AG09319 (cell line): ENCODE results near the gene STRBP.

Experiments used
- DNase-seq: peaks from one replicate; pipeline ENCODE4 v3.0.0-alpha.2; 2010; ENCODE audit warnings: low read depth; ENCODE audit errors: extremely low read depth
- TF ChIP-seq, protein P1 (sequence below): IDR thresholded peaks from 2 replicates; pipeline ENCODE4 v1.5.1; 2011; ENCODE audit warnings: low read depth, mild to moderate bottlenecking, inconsistent platforms, low read length, moderate library complexity

Gene STRBP

GRCh38 chr9:123072407-123072995, 195.9 kb downstream of the STRBP start:
- no peak for DNase-seq

More at GRCh38 chr9:123072407-123072995, 195.9 kb downstream of the STRBP start:
- TF ChIP-seq, protein P1, sequence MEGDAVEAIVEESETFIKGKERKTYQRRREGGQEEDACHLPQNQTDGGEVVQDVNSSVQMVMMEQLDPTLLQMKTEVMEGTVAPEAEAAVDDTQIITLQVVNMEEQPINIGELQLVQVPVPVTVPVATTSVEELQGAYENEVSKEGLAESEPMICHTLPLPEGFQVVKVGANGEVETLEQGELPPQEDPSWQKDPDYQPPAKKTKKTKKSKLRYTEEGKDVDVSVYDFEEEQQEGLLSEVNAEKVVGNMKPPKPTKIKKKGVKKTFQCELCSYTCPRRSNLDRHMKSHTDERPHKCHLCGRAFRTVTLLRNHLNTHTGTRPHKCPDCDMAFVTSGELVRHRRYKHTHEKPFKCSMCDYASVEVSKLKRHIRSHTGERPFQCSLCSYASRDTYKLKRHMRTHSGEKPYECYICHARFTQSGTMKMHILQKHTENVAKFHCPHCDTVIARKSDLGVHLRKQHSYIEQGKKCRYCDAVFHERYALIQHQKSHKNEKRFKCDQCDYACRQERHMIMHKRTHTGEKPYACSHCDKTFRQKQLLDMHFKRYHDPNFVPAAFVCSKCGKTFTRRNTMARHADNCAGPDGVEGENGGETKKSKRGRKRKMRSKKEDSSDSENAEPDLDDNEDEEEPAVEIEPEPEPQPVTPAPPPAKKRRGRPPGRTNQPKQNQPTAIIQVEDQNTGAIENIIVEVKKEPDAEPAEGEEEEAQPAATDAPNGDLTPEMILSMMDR = no peak
